Astrocyte of the cerebellum (primary cell): Measurements from ENCODE around the gene LDLRAP1.
"Not testable (repeated sequence)": the region's sequence is repeated elsewhere in the genome, so short reads cannot be mapped to it uniquely, and the experiment has no call there.

Source experiments
- DNase-seq: peaks from one replicate; pipeline ENCODE4 v3.0.0-alpha.2; 2011; ENCODE audit warnings: low read depth
- H3K4me3 ChIP-seq: 2 replicates; pipeline ENCODE4 v1.5.1; 2011; ENCODE audit warnings: mild to moderate bottlenecking, low read depth, low read length, moderate library complexity
- in situ Hi-C: cut with HindIII; loops from 2 replicates; pipeline ENCODE4 v1.10.0; 2017; ENCODE audit warnings: low sequenced_read_pairs
- TF ChIP-seq, protein P1 (sequence below): IDR thresholded peaks from 2 replicates; pipeline ENCODE4 v1.5.1; 2012; ENCODE audit warnings: low read length, low read depth, moderate library complexity, mild to moderate bottlenecking; ENCODE audit errors: missing control alignments

Gene LDLRAP1

DNA sequence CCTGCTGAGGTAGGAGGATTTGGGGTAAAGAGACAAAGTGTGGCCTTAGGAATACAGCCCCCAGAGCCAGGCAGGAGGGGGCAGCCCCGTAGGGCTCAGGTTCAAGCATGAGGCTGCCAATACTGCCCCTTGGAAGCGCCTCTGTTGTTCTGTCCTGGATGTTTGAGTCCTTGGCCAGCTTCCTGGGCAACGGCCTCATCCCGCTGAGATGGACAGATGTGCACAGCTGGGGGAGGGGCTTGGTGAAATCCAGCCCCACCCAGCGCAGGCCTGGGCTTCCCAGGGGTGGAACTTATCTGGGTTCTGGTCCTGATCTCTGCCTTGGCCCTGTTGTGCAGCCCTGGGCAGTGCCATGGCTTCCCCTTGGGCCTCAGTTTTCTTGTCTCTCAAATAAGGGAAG, 38.4 kb downstream of the LDLRAP1 start:
- H3K4me3 ChIP-seq, result no peak overlapping the region
- in situ Hi-C loops, result no loop called here
- TF ChIP-seq, protein P1, sequence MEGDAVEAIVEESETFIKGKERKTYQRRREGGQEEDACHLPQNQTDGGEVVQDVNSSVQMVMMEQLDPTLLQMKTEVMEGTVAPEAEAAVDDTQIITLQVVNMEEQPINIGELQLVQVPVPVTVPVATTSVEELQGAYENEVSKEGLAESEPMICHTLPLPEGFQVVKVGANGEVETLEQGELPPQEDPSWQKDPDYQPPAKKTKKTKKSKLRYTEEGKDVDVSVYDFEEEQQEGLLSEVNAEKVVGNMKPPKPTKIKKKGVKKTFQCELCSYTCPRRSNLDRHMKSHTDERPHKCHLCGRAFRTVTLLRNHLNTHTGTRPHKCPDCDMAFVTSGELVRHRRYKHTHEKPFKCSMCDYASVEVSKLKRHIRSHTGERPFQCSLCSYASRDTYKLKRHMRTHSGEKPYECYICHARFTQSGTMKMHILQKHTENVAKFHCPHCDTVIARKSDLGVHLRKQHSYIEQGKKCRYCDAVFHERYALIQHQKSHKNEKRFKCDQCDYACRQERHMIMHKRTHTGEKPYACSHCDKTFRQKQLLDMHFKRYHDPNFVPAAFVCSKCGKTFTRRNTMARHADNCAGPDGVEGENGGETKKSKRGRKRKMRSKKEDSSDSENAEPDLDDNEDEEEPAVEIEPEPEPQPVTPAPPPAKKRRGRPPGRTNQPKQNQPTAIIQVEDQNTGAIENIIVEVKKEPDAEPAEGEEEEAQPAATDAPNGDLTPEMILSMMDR, result no peak
- DNase-seq, result no peak

DNA sequence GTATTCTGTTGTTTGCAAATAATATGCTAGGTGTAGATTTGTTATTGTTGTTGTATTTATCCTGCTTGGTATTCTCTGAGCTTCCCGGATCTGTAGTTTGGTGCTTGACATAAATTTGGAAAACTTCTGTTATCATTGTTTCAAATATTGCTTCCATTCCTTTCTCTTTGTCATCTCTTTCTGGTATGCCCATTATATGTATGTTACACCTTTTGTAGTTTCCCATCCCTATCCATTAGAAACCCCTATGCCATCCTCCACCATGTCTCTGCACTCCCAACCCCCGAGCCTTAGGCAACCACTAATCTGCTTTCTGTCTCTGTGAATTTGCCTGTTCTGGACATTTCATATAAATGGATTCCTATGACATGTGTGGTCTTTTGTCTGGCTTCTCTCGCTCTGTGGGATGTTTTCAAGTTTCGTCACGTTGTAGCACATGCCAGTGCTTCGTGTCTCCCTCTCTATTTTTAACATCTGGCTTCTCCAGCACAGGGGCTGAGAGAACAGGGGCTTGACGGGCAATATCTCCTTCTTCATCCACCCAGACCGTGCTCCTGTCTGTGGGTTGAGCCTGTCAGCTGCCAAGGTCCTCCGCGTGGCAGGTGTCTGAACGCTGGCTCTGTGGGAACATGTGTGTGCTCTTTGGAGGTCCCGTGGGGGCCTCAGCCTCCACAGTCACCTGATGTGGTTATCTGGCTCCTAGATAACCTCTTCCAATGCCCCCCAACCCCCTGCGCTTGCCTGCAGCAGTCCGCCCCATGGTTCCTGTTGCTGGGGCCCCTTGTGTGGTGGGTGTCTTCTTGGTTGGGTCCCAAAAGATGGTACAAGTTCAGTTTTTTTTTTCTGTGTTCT, 40.3 kb downstream of the LDLRAP1 start:
- TF ChIP-seq, protein P1, result no peak
- in situ Hi-C loops, result no loop called here
- no peak for DNase-seq
- no peak overlapping the region for H3K4me3 ChIP-seq

DNA sequence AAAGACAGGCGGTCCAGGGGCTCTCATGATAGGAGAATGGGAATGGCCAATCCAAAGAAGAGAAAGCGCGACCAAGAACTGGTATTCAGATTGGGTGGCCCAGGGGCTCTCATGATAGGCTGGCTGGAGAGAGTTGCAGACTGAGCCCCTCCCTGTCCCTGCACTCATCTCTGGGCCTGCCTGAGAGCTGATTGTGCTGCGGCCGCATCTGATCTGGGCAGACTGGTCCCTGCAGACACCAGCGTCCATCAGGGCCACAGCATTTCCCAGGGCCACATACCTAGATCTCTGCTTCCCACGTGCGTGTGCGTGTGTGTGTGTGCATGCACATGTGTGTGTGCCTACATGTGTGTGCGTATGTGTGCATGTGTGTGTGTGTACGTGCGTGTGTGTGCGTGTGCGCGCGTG, 42.8 kb downstream of the LDLRAP1 start:
- TF ChIP-seq, protein P1, result no peak
- H3K4me3 ChIP-seq, result no peak overlapping the region
- in situ Hi-C loops, result no loop called here
- DNase-seq, result no peak

GRCh38 chr1:25587290-25587689, 43.9 kb downstream of the LDLRAP1 start:
- DNase-seq, result no peak
- in situ Hi-C loops, result no loop called here
- no peak overlapping the region for H3K4me3 ChIP-seq
- TF ChIP-seq, protein P1, result no peak

DNA sequence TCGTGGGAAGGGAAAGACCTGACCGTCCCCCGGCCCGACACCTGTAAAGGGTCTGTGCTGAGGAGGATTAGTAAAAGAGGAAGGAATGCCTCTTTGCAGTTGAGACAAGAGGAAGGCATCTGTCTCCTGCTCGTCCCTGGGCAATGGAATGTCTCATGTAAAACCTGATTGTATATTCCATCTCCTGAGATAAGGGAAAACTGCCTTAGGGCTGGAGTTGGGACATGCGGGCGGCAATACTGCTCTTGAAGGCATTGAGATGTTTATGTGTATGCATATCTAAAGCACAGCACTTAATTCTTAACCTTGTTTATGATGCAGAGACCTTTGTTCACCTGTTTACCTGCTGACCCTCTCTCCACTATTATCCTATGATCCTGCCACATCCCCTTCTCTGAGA, 44.8 kb downstream of the LDLRAP1 start:
- DNase-seq, H3K4me3 ChIP-seq, in situ Hi-C loops: not testable (repeated sequence)

DNA sequence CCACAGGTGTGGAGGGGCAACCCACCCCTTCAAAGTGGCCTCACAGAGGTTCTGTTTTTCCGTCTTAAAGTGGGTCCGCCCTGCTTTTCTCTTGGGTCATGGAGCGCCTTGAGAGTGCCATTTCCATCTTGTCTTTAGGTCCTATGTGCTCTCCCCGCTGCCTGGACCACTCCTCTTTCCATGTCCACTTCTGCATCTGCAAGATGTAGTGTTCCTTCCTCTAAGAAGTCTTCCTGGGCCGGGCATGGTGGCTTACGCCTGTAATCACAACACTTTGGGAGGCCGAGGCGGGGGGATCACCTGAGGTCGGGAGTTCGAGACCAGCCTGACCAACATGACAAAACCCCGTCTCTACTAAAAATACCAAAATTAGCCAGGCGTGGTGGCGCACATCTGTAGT, 45.4 kb downstream of the LDLRAP1 start:
- DNase-seq, in situ Hi-C loops, H3K4me3 ChIP-seq: not testable (repeated sequence)

DNA sequence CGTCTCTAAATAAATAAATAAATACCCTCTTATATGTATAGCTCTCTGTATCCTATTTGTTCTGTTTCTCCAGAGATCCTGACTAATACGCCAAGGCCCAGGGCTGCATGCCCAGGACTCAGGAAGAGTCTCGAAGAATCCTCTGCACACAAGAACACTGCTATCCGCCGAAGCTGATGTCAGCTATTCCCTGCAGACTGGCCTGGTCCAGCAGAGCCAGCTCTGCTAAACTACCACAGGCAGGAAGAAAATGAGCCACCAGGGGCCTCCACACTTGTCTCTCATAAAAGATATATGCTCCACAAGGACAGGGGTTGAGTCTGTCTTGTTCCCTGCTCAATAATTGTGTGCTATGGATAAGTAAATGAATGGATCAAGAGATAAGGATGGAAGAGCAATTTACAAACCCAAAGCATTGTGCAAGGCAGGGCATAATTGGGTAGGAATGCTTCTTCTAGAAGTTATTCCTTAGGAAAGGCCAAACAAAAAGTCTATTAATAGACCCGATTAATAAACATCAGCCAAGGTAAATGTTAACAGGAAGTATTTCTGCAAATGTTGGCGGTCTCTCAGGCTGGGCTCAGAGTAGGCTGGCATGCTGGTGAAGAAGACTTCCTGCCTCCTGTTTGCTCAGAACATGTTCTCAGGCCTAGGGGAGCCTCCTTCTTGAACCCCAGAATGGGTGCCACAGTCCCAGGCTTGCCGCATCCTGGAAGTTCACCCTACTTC, 46.9 kb downstream of the LDLRAP1 start:
- TF ChIP-seq, protein P1, result peak; percentile 9
- no peak for DNase-seq
- no peak overlapping the region for H3K4me3 ChIP-seq
- in situ Hi-C loops, result no loop called here
